Left lung (tissue), 10 donors: Measurements from ENCODE around the gene NEXN. TPM values are rescaled to one million over a fixed set of nuclear protein-coding genes. Genes with fewer than 3 reads are reported as not detected.

ENCODE experiments used
- ATAC-seq: fragments of 200-7000 bp; cut with Tn5 transposase; one replicate; pipeline ENCODE4 v1.9.1; 2020; ENCODE audit warnings: moderate library complexity
- DNase-seq, 4 donors: peaks; one replicate each; pipeline ENCODE4 v3.0.0-alpha.2; 2013 to 2020
- H3K27ac ChIP-seq, 2 donors: fragments of 200-600 bp; sonication (generic) in 1 of 2; one replicate each; pipeline versions ENCODE4 v1.5.0 to v1.8.0; 2020 to 2021
- H3K27me3 ChIP-seq, 2 donors: fragments of 200-600 bp; sonication (generic) in 1 of 2; one replicate each; pipeline versions ENCODE4 v1.5.0 to v1.8.0; 2020 to 2021
- H3K36me3 ChIP-seq, 2 donors: fragments of 200-600 bp; sonication (generic) in 1 of 2; one replicate each; pipeline versions ENCODE4 v1.5.0 to v1.8.0; 2020 to 2021
- H3K4me1 ChIP-seq, 2 donors: fragments of 200-600 bp; one replicate each; pipeline ENCODE4 v1.8.0; 2021
- H3K4me3 ChIP-seq, 2 donors: fragments of 200-600 bp; sonication (generic) in 1 of 2; one replicate each; pipeline versions ENCODE4 v1.5.0 to v1.8.0; 2020 to 2021; ENCODE audit warnings: mild to moderate bottlenecking in 1 of 2
- H3K9me3 ChIP-seq, 2 donors: fragments of 200-600 bp; sonication (generic) in 1 of 2; one replicate each; pipeline versions ENCODE4 v1.5.0 to v1.8.0; 2020 to 2021
- CTCF ChIP-seq, 2 donors: fragments of 200-600 bp; sonication (generic) in 1 of 2; IDR thresholded peaks; one replicate each; pipeline versions ENCODE4 v1.5.0 to v1.8.0; 2021; ENCODE audit warnings: antibody characterized with exemption in 2 of 2
- intact Hi-C, 2 donors: fragments of 100-400 bp; cut with DNase I; formaldehyde crosslinking; loops; one replicate each; pipeline versions ENCODE4 v1.11.2 to v1.14.2; 2022
- polyA plus RNA-seq, 6 donors: library from polyadenylated mRNA; unstranded; fragments of 120-200 nt; gene quantifications; one replicate each; pipeline ENCODE4 v1.2.1, GENCODE V29; 2013; ENCODE audit not compliant: insufficient read length in 6 of 6
- total RNA-seq, 2 donors: library from RNA; stranded (reverse); fragmentation: NEBNext Ultra II Directional; extraction: Animal tissue kit (Norgen Biotek cat#: 25700); gene quantifications; one replicate each; pipeline ENCODE4 v1.2.1, GENCODE V29; 2021
- donor health status: DM: no; HTN: yes; CAD: no.
- donor health status: DM: no; HTN: no; CAD: no.

NEXN gene
- total and polyA plus RNA-seq, 8 donors = 17.9 to 45.0 (median 34.9) TPM

DNA sequence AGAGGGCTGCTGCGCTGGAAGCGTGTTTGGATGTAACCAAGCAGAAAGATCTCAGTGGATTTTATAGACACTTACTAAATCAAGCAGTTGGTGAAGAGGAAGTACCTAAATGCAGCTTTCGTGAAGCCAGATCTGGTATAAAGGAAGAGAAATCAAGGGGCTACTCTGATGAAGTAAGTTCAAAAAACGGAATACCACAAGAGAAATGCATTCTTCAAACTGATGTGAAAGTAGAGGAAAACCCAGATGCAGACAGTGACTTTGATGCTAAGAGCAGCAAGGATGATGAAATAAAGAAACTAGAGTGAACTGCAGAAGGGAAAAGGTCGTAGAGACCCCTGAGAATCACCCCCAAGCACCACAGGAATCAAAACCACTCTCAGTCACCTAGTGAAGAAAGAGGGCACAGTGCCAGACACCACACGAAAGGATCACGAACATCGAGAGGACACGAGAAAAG, 40.8 kb upstream of the NEXN start:
- no peak overlapping the region for H3K4me3 ChIP-seq
- intact Hi-C loops = no loop called here
- no peak for ATAC-seq
- no peak for TF ChIP-seq CTCF (IDR thresholded peaks at IDR 0.05)
- H3K27me3 ChIP-seq = no peaks in the 10 kb centered on the region
- no peak overlapping the region for H3K27ac ChIP-seq
- H3K4me1 ChIP-seq = no peaks in the 10 kb centered on the region
- no peak for DNase-seq
- no peaks in the 10 kb centered on the region for H3K9me3 ChIP-seq
- peaks cover 0 to 19% of the 10 kb centered on the region in 2 donors for H3K36me3 ChIP-seq

- intact Hi-C loops = no loop called here
- no peaks in the 10 kb centered on the region for H3K27me3 ChIP-seq
- ATAC-seq (no peak), DNase-seq (no peak)
- H3K9me3 ChIP-seq = peaks cover 0 to 6% of the 10 kb centered on the region in 2 donors
- H3K4me3 ChIP-seq = no peak overlapping the region
- H3K27ac ChIP-seq = no peak overlapping the region
- peaks cover 0 to 9% of the 10 kb centered on the region in 2 donors for H3K36me3 ChIP-seq
- no peaks in the 10 kb centered on the region for H3K4me1 ChIP-seq
- TF ChIP-seq CTCF (IDR thresholded peaks at IDR 0.05) = no peak
These were observed 38.3 kb upstream of the NEXN start for GRCh38 chr1:77850082-77850481.

- H3K4me3 ChIP-seq = no peak overlapping the region
- peak in 2 of 4 donors; percentile 61 to 70 for DNase-seq
- peak; percentile 15 for ATAC-seq
- no peak overlapping the region for H3K27ac ChIP-seq
- TF ChIP-seq CTCF (IDR thresholded peaks at IDR 0.05) = no peak
- no peaks in the 10 kb centered on the region for H3K4me1 ChIP-seq
- intact Hi-C loops = no loop called here
- H3K27me3 ChIP-seq = no peaks in the 10 kb centered on the region
- peaks cover 0 to 7% of the 10 kb centered on the region in 2 donors for H3K9me3 ChIP-seq
- peaks cover 0 to 21% of the 10 kb centered on the region in 2 donors for H3K36me3 ChIP-seq
These were observed 30.9 kb upstream of the NEXN start for GRCh38 chr1:77857552-77857951.

DNA sequence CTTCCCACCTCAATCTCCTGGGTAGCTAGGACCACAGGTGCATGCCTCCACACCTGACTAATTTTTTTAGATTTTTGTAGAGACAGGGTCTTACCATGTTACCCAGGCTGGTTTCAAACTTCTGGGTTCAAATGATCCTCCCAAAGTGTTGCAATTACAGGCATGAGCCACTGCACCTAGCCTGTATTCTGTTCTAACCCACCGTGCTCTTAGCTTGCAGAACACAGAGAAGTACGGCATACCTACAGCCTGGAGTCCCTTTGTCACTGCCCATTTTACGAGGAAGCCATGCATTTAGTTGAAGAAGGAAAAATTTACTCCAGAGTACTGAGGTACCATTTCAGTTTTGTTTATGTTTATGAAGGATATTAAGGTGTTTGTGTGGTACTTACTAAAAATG, 29.7 kb upstream of the NEXN start:
- H3K4me3 ChIP-seq = no peak overlapping the region
- ATAC-seq = no peak
- H3K27ac ChIP-seq = no peak overlapping the region
- TF ChIP-seq CTCF (IDR thresholded peaks at IDR 0.05) = no peak
- H3K9me3 ChIP-seq = peaks cover 0 to 7% of the 10 kb centered on the region in 2 donors
- no peaks in the 10 kb centered on the region for H3K27me3 ChIP-seq
- no peak for DNase-seq
- no peaks in the 10 kb centered on the region for H3K4me1 ChIP-seq
- peaks cover 0 to 26% of the 10 kb centered on the region in 2 donors for H3K36me3 ChIP-seq
- intact Hi-C loops = no loop called here

DNA sequence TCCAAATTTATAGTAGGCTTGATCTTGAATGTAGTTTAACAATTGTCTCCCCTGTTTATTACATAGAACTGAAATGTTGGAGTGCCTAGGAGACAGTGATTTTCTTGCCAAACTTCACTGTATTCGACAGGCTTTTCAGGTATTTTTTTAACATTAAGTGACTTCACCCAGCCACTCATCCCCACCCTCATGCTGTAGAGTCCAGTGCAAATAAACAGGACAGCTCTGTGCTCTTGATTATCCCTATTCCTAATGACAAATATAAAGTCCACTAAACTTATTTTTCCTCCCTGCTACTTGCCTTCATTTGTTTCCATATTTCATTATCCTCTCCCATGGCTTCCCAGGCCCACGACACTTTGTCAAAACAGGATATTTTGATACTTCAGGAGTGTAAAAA, 29.2 kb upstream of the NEXN start:
- intact Hi-C loops = no loop called here
- Histone ChIP-seq H3K27ac (no peak overlapping the region), H3K4me3 (no peak overlapping the region), H3K27me3 (no peaks in the 10 kb centered on the region), H3K9me3 (peaks cover 0 to 7% of the 10 kb centered on the region in 2 donors), H3K36me3 (peaks cover 0 to 26% of the 10 kb centered on the region in 2 donors), H3K4me1 (no peaks in the 10 kb centered on the region)
- ATAC-seq = peak; percentile 23
- no peak for TF ChIP-seq CTCF (IDR thresholded peaks at IDR 0.05)
- no peak for DNase-seq
